HG02763 (cell line): Measurements from ENCODE around the gene LRP1.

ENCODE experiments used
- ATAC-seq: cut with Tn5 transposase; IDR thresholded peaks from one replicate; pipeline ENCODE4 v1.9.1; 2021; ENCODE audit warnings: mild to moderate bottlenecking, moderate library complexity; ENCODE audit not compliant: unreplicated experiment

The LRP1 gene

DNA sequence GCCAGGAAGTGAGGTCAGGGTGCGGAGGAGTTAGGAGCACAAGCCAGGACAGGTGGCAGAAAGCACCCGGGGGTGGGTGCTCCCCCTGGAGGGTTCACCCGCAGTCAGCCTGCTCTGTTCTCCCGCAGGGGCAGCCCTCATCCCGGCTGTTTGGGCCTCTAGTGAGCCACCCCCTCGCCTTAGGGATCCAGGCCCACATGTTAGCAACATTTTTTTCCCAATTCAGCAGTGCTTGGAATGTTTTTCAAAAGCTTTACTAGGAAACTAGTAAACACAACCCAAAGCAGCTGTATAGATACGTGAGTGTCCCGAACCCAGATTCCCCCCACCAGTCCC is 59.8 kb downstream of the LRP1 start:
- ATAC-seq: no peak

DNA sequence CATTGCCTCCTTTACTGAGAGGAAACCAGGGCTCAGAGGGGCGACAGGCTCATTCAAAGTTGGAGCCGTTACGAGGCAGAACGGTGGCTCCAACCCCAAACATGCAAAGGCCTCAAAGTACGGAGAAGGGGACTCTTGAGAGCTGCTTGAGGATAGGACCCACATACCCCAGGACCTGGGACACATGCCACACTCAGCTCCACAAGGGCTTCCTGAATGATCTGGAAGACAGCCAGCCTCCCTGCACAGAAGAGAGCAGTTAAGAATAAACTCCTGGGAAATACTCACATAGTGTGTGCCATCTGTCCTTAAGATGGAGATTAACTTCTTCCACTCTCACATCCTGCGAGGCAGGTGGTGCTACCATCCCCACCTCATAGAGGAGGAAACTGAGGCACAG is 61.8 kb downstream of the LRP1 start:
- no peak for ATAC-seq

GRCh38 chr12:57190821-57191220 is 62.5 kb downstream of the LRP1 start:
- ATAC-seq: no peak

DNA sequence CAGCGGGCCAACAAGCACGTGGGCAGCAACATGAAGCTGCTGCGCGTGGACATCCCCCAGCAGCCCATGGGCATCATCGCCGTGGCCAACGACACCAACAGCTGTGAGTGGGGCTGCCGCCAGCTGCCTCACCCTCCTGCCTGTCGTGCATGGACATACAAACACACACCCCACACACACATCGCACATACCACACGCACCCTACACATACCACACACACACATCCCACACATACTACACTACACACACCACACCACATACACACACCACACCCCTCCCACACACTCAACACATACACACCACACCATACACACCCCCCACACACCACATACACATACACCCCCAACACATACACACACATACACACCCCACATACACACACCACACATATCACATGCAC is 63.1 kb downstream of the LRP1 start:
- no peak for ATAC-seq

DNA sequence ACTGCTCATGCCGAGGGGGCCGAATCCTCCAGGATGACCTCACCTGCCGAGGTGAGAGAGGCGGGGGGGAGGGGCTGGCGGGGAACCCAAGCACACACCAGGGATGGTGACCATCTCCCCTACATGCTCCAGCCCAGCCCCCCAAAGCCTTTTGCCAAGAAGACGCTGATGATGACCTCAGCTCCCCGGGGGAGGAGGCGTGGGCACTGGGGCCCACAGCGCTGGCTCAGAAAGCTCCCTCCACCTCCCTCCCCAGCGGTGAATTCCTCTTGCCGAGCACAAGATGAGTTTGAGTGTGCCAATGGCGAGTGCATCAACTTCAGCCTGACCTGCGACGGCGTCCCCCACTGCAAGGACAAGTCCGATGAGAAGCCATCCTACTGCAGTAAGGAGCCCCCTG is 64.6 kb downstream of the LRP1 start:
- ATAC-seq: no peak

- ATAC-seq: no peak
These were observed 65.5 kb downstream of the LRP1 start for GRCh38 chr12:57193706-57194245.

DNA sequence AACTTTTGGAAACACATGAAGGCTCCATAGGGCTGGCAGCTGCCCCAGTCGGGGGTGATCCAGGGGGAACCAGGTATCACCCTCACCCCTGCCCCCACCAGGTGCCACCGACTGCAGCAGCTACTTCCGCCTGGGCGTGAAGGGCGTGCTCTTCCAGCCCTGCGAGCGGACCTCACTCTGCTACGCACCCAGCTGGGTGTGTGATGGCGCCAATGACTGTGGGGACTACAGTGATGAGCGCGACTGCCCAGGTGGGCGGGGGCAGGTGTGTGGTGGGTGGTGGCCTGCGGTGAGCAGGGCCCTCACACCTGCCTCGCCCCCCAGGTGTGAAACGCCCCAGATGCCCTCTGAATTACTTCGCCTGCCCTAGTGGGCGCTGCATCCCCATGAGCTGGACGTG is 66.0 kb downstream of the LRP1 start:
- no peak for ATAC-seq

DNA sequence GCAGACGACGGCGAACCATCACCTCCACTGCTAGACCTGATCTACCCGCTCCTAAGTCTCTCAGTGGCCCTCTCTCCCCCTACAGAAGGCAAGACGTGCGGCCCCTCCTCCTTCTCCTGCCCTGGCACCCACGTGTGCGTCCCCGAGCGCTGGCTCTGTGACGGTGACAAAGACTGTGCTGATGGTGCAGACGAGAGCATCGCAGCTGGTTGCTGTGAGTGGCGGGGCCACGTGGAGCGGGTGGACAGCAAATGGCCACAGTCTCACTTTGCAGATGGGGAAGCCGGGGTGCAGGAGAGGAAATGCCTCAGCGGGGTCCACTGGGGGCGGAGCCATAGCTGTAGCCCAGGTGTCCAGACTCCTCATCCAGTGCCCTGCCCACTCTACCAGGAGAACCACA is 66.9 kb downstream of the LRP1 start:
- ATAC-seq: no peak

GRCh38 chr12:57195611-57196371 is 67.5 kb downstream of the LRP1 start:
- ATAC-seq: no peak

- no peak for ATAC-seq
These were observed 68.2 kb downstream of the LRP1 start for GRCh38 chr12:57196439-57196838.

DNA sequence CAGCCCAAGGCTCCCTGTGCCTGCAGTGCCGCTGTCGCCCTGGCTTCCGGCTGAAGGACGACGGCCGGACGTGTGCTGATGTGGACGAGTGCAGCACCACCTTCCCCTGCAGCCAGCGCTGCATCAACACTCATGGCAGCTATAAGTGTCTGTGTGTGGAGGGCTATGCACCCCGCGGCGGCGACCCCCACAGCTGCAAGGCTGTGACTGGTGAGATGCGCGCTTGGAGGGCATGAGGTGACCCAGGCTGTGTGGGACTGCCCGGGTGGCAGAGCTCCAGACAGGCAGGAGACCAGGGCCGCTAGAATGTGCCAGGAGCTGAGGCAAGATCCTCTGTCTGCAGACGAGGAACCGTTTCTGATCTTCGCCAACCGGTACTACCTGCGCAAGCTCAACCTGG is 68.7 kb downstream of the LRP1 start:
- ATAC-seq: no peak

DNA sequence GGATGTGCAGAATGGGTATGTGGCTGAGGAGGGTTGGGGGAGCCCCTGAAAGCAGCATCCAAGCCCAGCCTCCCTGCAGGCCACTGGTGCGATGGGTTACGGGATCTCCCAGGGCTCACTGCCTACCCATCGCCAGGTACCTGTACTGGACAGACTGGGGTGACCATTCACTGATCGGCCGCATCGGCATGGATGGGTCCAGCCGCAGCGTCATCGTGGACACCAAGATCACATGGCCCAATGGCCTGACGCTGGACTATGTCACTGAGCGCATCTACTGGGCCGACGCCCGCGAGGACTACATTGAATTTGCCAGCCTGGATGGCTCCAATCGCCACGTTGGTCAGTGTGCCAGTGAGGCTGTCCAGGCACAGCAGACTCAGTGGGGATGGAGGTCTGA is 70.0 kb downstream of the LRP1 start:
- no peak for ATAC-seq

DNA sequence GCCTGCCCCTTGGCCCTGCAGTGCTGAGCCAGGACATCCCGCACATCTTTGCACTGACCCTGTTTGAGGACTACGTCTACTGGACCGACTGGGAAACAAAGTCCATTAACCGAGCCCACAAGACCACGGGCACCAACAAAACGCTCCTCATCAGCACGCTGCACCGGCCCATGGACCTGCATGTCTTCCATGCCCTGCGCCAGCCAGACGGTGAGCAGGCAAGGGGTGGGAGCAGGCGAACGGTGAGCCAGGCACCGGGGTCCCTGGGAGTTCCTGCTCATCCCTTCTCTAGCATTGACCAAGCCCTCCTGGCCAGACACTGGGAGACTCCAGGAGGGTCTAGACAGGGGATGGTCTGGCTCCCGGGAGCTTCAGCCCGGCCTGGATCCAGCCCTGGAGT is 70.9 kb downstream of the LRP1 start:
- no peak for ATAC-seq

- ATAC-seq: no peak
These were observed 72.2 kb downstream of the LRP1 start for GRCh38 chr12:57200497-57200896.

- no peak for ATAC-seq
These were observed 72.9 kb downstream of the LRP1 start for GRCh38 chr12:57201219-57201618.

DNA sequence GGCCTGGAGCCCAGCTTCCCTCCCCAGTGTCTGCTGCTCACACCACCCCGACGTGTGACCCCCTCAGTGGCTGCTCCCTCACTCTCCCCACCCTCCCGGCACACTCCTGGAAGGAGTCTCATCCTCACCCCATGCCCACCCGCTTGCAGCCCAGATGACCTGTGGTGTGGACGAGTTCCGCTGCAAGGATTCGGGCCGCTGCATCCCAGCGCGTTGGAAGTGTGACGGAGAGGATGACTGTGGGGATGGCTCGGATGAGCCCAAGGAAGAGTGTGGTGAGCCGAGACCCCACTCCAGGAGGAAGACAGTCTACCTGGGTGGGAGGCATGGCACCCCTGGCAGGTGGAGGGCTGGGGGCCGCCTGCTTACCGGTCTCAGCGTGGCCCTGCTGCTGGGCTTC is 73.3 kb downstream of the LRP1 start:
- ATAC-seq: no peak

DNA sequence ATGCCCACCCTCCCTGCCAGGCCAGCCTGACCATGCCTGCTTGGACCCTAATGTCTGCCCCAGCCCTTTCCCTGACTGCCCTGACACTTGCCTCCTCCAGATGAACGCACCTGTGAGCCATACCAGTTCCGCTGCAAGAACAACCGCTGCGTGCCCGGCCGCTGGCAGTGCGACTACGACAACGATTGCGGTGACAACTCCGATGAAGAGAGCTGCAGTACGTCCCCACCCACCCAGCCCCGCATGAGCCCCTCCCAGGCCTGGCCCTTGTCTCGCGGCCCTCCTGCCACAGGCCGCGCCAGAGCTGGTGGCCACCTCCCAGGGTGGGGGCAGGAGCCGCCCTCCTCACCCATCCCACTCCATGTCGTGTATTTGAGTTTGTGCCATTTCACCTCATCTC is 74.0 kb downstream of the LRP1 start:
- ATAC-seq: no peak

GRCh38 chr12:57203201-57203600 is 74.9 kb downstream of the LRP1 start:
- no peak for ATAC-seq

GRCh38 chr12:57203791-57204190 is 75.5 kb downstream of the LRP1 start:
- ATAC-seq: no peak

- no peak for ATAC-seq
These were observed 76.2 kb downstream of the LRP1 start for GRCh38 chr12:57204454-57204853.

DNA sequence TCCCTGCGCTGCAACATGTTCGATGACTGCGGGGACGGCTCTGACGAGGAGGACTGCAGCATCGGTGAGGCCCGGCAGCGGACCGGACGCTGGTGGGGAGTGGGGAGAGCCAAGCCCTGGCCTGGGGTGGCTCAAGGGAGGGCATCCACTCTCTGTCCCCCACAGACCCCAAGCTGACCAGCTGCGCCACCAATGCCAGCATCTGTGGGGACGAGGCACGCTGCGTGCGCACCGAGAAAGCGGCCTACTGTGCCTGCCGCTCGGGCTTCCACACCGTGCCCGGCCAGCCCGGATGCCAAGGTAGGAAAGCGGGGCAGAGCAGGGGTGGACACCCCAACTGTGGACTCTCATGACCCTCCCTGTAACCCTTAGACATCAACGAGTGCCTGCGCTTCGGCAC is 76.9 kb downstream of the LRP1 start:
- no peak for ATAC-seq

- ATAC-seq: no peak
These were observed 77.6 kb downstream of the LRP1 start for GRCh38 chr12:57205931-57206330.
